Common myeloid progenitor, CD34-positive (primary cell): Measurements from ENCODE around the gene VPS8.

Experiments
- CTCF ChIA-PET: fragments of 350-600 bp; sonication (Branson Sonifier 250); formaldehyde crosslinking; loops from one replicate; lab custom pipeline; 2021; ENCODE audit warnings: antibody characterized with exemption; lab: Charles Lee
- POLR2A ChIA-PET: fragments of 350-600 bp; sonication (Branson Sonifier 250); formaldehyde crosslinking; loops from one replicate; lab custom pipeline; 2021; ENCODE audit warnings: antibody characterized with exemption; lab: Charles Lee
- DNase-seq, 3 donors: peaks; one replicate each; pipeline versions ENCODE4 v3.0.0 to v3.0.0-alpha.2; 2013
- H3K27ac ChIP-seq, 2 experiments: 1 replicate in 1 of 2; 2 replicates in 1 of 2; pipeline ENCODE4 v1.7.0; 2013; ENCODE audit warnings: inconsistent platforms in 2 of 2, low read length in 2 of 2, mild to moderate bottlenecking in 2 of 2, low read depth in 1 of 2, moderate library complexity in 1 of 2; ENCODE audit not compliant: severe bottlenecking in 2 of 2, insufficient read depth in 1 of 2, poor library complexity in 1 of 2
- H3K27me3 ChIP-seq, 5 experiments: replicated peaks in 2 of 5; 1 replicate in 3 of 5; 2 replicates in 2 of 5; pipeline versions ENCODE4 v1.6.1 to v1.7.0; 2013; ENCODE audit warnings: low read length in 4 of 5, mild to moderate bottlenecking in 2 of 5, moderate library complexity in 2 of 5, inconsistent platforms in 1 of 5; ENCODE audit not compliant: insufficient read depth in 5 of 5, control insufficient read depth in 4 of 5
- H3K36me3 ChIP-seq, 4 experiments: 1 replicate in 2 of 4; 2 replicates in 2 of 4; pipeline versions ENCODE4 v1.6.1 to v1.7.0; 2013; ENCODE audit warnings: low read length in 3 of 4, control low read depth in 1 of 4, mild to moderate bottlenecking in 1 of 4; ENCODE audit not compliant: control insufficient read depth in 4 of 4, insufficient read depth in 4 of 4
- H3K4me1 ChIP-seq, 4 experiments: 1 replicate in 3 of 4; 2 replicates in 1 of 4; pipeline versions ENCODE4 v1.6.1 to v1.7.1; 2013; ENCODE audit warnings: low read length in 3 of 4, mild to moderate bottlenecking in 3 of 4, control low read depth in 1 of 4, inconsistent platforms in 1 of 4, moderate library complexity in 1 of 4; ENCODE audit not compliant: control insufficient read depth in 4 of 4, insufficient read depth in 4 of 4; ENCODE audit errors: control extremely low read depth in 1 of 4
- H3K4me3 ChIP-seq, 7 experiments: 1 replicate in 4 of 7; 2 replicates in 3 of 7; pipeline versions ENCODE4 v1.5.1 to v1.7.0; 2013; ENCODE audit warnings: mild to moderate bottlenecking in 7 of 7, low read length in 6 of 7, moderate library complexity in 6 of 7, inconsistent platforms in 2 of 7, low read depth in 2 of 7, control low read depth in 1 of 7; ENCODE audit not compliant: insufficient read depth in 4 of 7, control insufficient read depth in 1 of 7; ENCODE audit errors: extremely low read depth in 1 of 7
- H3K9me3 ChIP-seq, 5 experiments: 1 replicate in 4 of 5; 2 replicates in 1 of 5; pipeline versions ENCODE4 v1.6.1 to v1.7.1; 2013; ENCODE audit warnings: low read length in 4 of 5, mild to moderate bottlenecking in 2 of 5, inconsistent platforms in 1 of 5, low read depth in 1 of 5, moderate library complexity in 1 of 5; ENCODE audit not compliant: control insufficient read depth in 4 of 5, insufficient read depth in 2 of 5; ENCODE audit errors: control extremely low read depth in 1 of 5
- WGBS: methylation state at CpG from one replicate; pipeline ENCODE4 v1.1.5; 2013; ENCODE audit not compliant: insufficient coverage; 5-methylcytosine and 5-hydroxymethylcytosine counted together

Gene VPS8

DNA sequence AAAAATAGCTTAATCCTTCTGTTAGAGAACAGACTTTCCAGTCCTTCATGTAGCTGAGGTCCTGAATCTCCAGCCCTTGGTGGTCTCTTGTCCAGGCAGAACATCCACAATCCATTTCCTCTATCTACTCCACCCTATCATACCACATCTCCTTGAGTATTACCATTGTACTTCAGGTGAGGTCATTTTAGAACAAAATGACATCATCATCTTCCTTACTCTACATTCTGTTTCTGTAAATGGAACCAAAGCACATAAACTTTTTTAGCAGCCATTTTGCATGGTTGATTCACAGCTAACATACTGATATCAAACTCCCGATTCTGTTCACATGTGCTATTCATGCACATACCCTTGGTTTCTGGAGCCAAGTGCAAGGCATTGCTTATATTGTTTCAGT lies 228.5 kb downstream of the VPS8 start:
- DNase-seq, result no peak
- H3K36me3 ChIP-seq, result peaks cover 0 to 23% (median 11%) of the 10 kb centered on the region in 4 experiments
- 86% methylated on average over 1 of the region's 1 CpG for WGBS
- H3K27me3 ChIP-seq, result no peaks in the 10 kb centered on the region
- H3K4me1 ChIP-seq, result peaks cover 0 to 9% (median 2%) of the 10 kb centered on the region in 4 experiments
- ChIA-PET CTCF (interaction anchor here (1.0 kb wide), 1 partner anchor 10 kb away, joined by 3 read pairs; no protein-coding TSS in a partner anchor), POLR2A (no interaction called here)
- no peak overlapping the region for H3K27ac ChIP-seq
- H3K4me3 ChIP-seq, result no peak overlapping the region
- H3K9me3 ChIP-seq, result peaks cover 0 to 24% (median 4%) of the 10 kb centered on the region in 5 experiments

DNA sequence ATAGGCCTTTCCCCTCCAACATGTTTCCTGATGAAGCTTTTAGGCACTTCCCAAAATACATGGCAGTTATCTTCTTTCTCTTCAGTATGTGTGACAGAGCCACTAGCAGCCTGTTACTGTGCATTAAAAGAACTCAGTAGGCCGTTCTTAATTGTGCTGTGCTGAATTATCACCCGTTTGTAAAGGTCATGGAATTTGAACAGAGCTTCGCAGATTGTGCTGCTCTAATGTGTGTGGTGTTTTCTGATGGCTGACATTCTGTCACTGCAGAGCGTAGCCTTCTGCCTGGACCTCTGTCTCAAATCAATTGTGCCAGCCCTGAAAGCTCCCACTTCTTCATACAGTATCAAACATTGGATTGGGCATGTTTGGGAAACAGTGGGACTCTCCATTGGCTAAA lies 229.6 kb downstream of the VPS8 start:
- CTCF ChIA-PET, result interaction anchor here (0.5 to 1.1 kb wide), 2 partner anchors 15 to 20 kb away, joined by 3 read pairs; no protein-coding TSS in a partner anchor
- WGBS, result 100% methylated on average over 3 of the region's 4 CpGs
- no peak overlapping the region for H3K4me3 ChIP-seq
- no peak for DNase-seq
- no peak overlapping the region for H3K27ac ChIP-seq
- H3K36me3 ChIP-seq, result peaks cover 0 to 25% (median 11%) of the 10 kb centered on the region in 4 experiments
- POLR2A ChIA-PET, result no interaction called here
- H3K27me3 ChIP-seq, result no peaks in the 10 kb centered on the region
- peaks cover 0 to 18% (median 6%) of the 10 kb centered on the region in 4 experiments for H3K4me1 ChIP-seq
- H3K9me3 ChIP-seq, result peaks cover 0 to 16% (median 4%) of the 10 kb centered on the region in 5 experiments

DNA sequence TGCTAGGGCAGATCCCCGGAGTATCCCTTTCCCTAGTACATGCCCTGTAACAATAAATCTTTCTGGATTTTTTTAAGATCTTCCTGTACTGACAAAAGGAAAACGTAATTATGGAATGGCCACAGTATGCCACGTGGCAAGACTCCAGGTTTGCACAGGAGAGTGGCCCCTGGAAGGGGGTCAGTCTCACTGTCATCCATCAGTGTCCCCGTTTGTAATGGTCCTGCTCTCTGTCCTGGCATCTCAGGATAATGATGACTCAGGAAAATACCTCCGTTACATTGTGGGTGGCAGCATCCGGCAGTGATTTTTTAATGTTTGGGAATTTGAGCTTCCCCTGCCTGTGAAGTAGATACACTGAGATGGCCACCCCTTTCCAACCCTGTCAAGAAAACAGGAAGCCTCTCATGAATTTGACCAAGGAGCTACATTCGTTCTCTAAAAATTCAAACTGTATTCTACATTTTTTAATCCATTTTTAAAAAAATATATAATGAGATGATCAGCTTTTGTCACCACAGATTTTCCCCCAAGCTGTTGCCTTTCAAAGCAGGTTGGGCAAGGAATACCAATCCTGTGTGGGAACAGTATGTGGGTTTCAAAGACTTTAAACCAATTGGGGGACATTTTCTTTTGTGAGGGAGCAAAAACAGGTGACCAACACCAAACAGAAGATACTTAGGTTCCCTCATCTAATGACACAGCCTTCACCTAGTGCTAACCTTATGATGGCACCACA lies 230.5 kb downstream of the VPS8 start:
- Histone ChIP-seq H3K27me3 (no peaks in the 10 kb centered on the region), H3K27ac (no peak overlapping the region), H3K4me3 (no peak overlapping the region), H3K4me1 (peaks cover 0 to 23% (median 6%) of the 10 kb centered on the region in 4 experiments), H3K9me3 (peaks cover 0 to 12% (median 4%) of the 10 kb centered on the region in 5 experiments), H3K36me3 (peaks cover 0 to 31% (median 12%) of the 10 kb centered on the region in 4 experiments)
- ChIA-PET POLR2A (no interaction called here), CTCF (interaction anchor here (1.9 kb wide), 1 partner anchor 9 kb away, joined by 4 read pairs; no protein-coding TSS in a partner anchor)
- WGBS, result 98% methylated on average over 6 of the region's 7 CpGs
- DNase-seq, result no peak

DNA sequence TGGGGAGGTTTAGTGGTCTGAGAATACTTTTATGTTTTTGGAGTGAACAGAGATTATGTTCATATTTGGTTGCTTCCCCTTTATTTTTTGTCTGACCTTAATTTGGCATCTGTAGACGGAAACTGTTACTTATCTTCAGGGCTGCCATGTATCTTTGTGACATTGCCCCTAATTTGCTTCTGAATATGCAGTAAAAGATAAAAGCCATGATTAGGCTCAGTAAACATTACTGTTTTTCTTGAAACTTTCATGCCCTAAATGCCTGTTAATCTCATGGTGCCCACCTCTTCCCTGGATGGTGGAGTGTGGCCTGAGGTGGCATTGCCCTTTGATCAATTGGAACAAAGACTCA lies 234.2 kb downstream of the VPS8 start:
- CTCF ChIA-PET, result interaction anchor here (0.6 to 1.1 kb wide), 2 partner anchors 21 to 119 kb away, joined by 3 read pairs; no protein-coding TSS in a partner anchor

DNA sequence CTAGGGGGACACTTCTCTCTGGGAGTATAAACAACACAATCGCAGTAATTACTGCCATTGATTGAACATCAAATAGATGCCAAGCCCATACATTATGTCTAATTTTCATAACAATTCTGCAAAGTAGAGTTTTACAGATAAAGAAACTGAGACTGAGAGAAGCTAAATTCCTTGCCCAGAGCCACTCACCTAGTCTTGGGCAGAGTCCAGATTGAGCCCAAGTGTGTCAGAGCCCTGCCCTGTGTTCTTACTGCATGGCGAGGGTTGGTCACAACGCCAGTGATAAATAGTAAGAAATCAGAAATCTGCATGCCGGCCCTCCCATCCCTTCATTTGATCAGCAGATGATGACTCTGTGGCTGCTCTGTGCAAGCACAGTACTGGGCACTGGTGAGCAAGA lies 234.6 kb downstream of the VPS8 start:
- Histone ChIP-seq H3K4me3 (no peak overlapping the region), H3K27ac (no peak overlapping the region), H3K36me3 (peaks cover 2 to 51% (median 35%) of the 10 kb centered on the region in 4 experiments), H3K4me1 (peaks cover 0 to 23% (median 6%) of the 10 kb centered on the region in 4 experiments), H3K9me3 (no peaks in the 10 kb centered on the region), H3K27me3 (no peaks in the 10 kb centered on the region)
- WGBS, result 100% methylated on average over 3 of the region's 4 CpGs
- POLR2A ChIA-PET, result no interaction called here
- no peak for DNase-seq
- CTCF ChIA-PET, result interaction anchor here (1.1 to 1.4 kb wide), 2 partner anchors 21 to 109 kb away, joined by 3 read pairs; no protein-coding TSS in a partner anchor

More for the DNA sequence above, 234.2 kb downstream of the VPS8 start:
- POLR2A ChIA-PET, result no interaction called here
- 64% methylated on average over 1 of the region's 1 CpG for WGBS
- Histone ChIP-seq H3K9me3 (no peaks in the 10 kb centered on the region), H3K4me3 (peak overlapping the region in 1 of 7 experiments; percentile 30), H3K27ac (no peak overlapping the region), H3K27me3 (no peaks in the 10 kb centered on the region), H3K36me3 (peaks cover 2 to 48% (median 31%) of the 10 kb centered on the region in 4 experiments), H3K4me1 (peaks cover 0 to 23% (median 6%) of the 10 kb centered on the region in 4 experiments)
- DNase-seq, result peak in 2 of 3 donors; percentile 36 to 66

DNA sequence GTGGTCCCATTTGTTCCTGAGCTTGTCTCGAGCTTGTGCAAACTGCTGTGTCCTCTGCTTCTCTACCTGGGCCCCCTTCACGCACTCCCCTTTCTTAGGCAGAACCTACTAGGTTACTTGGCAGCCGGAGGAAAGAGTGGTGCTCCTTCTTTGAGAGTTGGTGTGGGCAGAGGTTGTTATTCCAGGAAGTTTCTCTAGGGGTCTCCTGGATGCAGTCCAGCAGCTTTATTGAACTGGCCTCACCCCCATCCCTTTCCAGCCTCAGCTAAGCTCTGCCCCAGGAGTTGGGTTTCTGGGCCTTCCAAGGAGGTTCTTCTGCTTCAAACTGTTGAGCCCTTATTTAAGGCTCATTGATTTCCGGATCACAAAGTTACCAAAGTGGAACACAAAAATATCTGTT lies 237.7 kb downstream of the VPS8 start:
- H3K4me3 ChIP-seq, result no peak overlapping the region
- WGBS, result 83% methylated on average over 1 of the region's 4 CpGs
- H3K27ac ChIP-seq, result no peak overlapping the region
- peaks cover 7 to 72% (median 52%) of the 10 kb centered on the region in 4 experiments for H3K36me3 ChIP-seq
- DNase-seq, result no peak
- peaks cover 0 to 6% (median 0%) of the 10 kb centered on the region in 5 experiments for H3K9me3 ChIP-seq
- no peaks in the 10 kb centered on the region for H3K27me3 ChIP-seq
- POLR2A ChIA-PET, result no interaction called here
- CTCF ChIA-PET, result no interaction called here
- H3K4me1 ChIP-seq, result peaks cover 0 to 22% (median 6%) of the 10 kb centered on the region in 4 experiments

DNA sequence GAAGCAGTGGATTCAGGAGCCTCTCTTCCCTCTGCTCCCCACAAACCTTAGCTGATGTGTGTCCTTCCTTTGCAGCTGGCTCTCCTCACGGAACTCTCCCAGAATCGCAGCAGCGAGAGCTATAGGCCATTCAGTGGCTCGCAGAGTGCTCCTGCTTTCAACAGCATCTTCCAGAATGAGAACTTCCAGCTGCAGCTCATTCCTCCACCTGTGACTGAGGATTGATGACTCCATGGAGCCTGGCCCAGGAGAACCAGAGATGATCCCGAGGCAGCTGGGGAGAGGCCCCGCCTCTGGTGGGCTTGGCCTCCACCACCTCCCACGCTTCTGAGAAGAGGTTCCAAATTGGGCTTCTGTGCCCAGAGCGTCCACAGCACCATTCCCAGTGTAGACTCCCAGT lies 239.8 kb downstream of the VPS8 start:
- H3K4me1 ChIP-seq, result peaks cover 0 to 3% (median 0%) of the 10 kb centered on the region in 4 experiments
- peaks cover 10 to 83% (median 52%) of the 10 kb centered on the region in 4 experiments for H3K36me3 ChIP-seq
- CTCF ChIA-PET, result interaction anchor here (1.3 kb wide), 1 partner anchor 9 kb away, joined by 4 read pairs; no protein-coding TSS in a partner anchor
- no peak for DNase-seq
- POLR2A ChIA-PET, result no interaction called here
- 82% methylated on average over 8 of the region's 8 CpGs for WGBS
- H3K9me3 ChIP-seq, result peaks cover 0 to 12% (median 3%) of the 10 kb centered on the region in 5 experiments
- H3K27me3 ChIP-seq, result no peaks in the 10 kb centered on the region
- no peak overlapping the region for H3K27ac ChIP-seq
- H3K4me3 ChIP-seq, result no peak overlapping the region
